RWPE1 (cell line): Measurements from ENCODE around the gene CNN2.

ENCODE experiments used
- CTCF ChIA-PET: fragments of 350-600 bp; sonication (Branson Sonifier 250); formaldehyde crosslinking; extraction: SDS; loops from one replicate; lab custom pipeline; 2021; lab: Yijun Ruan, JAX
- POLR2A ChIA-PET: fragments of 400-600 bp; formaldehyde crosslinking; extraction: SDS; loops from one replicate; lab custom pipeline; 2020; ENCODE audit warnings: antibody characterized with exemption; ENCODE audit not compliant: low non-redundant PET; lab: Yijun Ruan, JAX
- DNase-seq: peaks from one replicate; pipeline ENCODE4 v3.0.0; 2012; ENCODE audit warnings: low spot score
- H3K27ac ChIP-seq: fragments of 450-650 bp; 2 replicates; pipeline ENCODE4 v1.5.1; 2017
- CTCF ChIP-seq: fragments of 450-650 bp; conservative IDR thresholded peaks from 2 replicates; pipeline ENCODE4 v1.5.1; 2017; ENCODE audit warnings: low read depth, mild to moderate bottlenecking

CNN2 gene

GRCh38 chr19:1037621-1038064 is 11.2 kb downstream of the CNN2 start:
- no peak for TF ChIP-seq CTCF
- ChIA-PET CTCF (interaction anchor here (1.2 kb wide), 1 partner anchor 9 kb away, joined by 5 read pairs; no protein-coding TSS in a partner anchor), POLR2A (no interaction called here)
- no peak for DNase-seq
- H3K27ac ChIP-seq: peak overlapping the region; percentile 81

GRCh38 chr19:1038978-1039645 is 12.7 kb downstream of the CNN2 start:
- no peak for DNase-seq
- TF ChIP-seq CTCF: no peak
- POLR2A ChIA-PET: interaction anchor here (1.6 kb wide), 1 partner anchor 11 kb away, joined by 11 read pairs; no protein-coding TSS in a partner anchor
- H3K27ac ChIP-seq: peak overlapping the region; percentile 81
- CTCF ChIA-PET: interaction anchor here (0.6 kb wide), 1 partner anchor 206 kb away, joined by 3 read pairs; no protein-coding TSS in a partner anchor

GRCh38 chr19:1039646-1040475 is 13.5 kb downstream of the CNN2 start, which contains the start of gene ABCA7:
ABCA7 (plus strand) TSS chr19:1040107; CDS start chr19:1041362, 1,255 bp downstream.
- no peak for TF ChIP-seq CTCF
- peak within 1 kb of the TSS; percentile 81 for H3K27ac ChIP-seq
- CTCF ChIA-PET: no interaction called here
- POLR2A ChIA-PET: interaction anchor here (0.5 to 1.6 kb wide), 2 partner anchors 12 to 25 kb away, joined by 3 to 11 read pairs; no protein-coding TSS in a partner anchor
- peak; percentile 96 for DNase-seq

- TF ChIP-seq CTCF: no peak
- CTCF ChIA-PET: interaction anchor here (0.6 kb wide), 1 partner anchor 184 kb away, joined by 3 read pairs; no protein-coding TSS in a partner anchor
- peak overlapping the region; percentile 81 for H3K27ac ChIP-seq
- POLR2A ChIA-PET: interaction anchor here (0.5 to 1.6 kb wide), 3 partner anchors 13 to 63 kb away, joined by 3 to 11 read pairs (median 3); partner anchors contain the start of gene GPX4
- peak; percentile 99 for DNase-seq
Observed at GRCh38 chr19:1040476-1041271, 14.3 kb downstream of the CNN2 start.

- ChIA-PET POLR2A (no interaction called here), CTCF (interaction anchor here (0.6 kb wide), 1 partner anchor 185 kb away, joined by 3 read pairs; no protein-coding TSS in a partner anchor)
- no peak for TF ChIP-seq CTCF
- peak overlapping the region; percentile 81 for H3K27ac ChIP-seq
- DNase-seq: no peak
Observed at GRCh38 chr19:1041272-1041834, 14.9 kb downstream of the CNN2 start.
